GM19240 (cell line): ENCODE measurements around the gene NELFE.
"Not testable (repeated sequence)": the region's sequence is repeated elsewhere in the genome, so short reads cannot be mapped to it uniquely, and the experiment has no call there.

Experiments
- DNase-seq: peaks from one replicate; pipeline ENCODE4 v3.0.0; 2011; ENCODE audit warnings: low spot score; ENCODE audit not compliant: insufficient read length

The NELFE gene

GRCh38 chr6:31949926-31950548 lies 8.7 kb downstream of the NELFE start:
- DNase-seq = no peak

DNA sequence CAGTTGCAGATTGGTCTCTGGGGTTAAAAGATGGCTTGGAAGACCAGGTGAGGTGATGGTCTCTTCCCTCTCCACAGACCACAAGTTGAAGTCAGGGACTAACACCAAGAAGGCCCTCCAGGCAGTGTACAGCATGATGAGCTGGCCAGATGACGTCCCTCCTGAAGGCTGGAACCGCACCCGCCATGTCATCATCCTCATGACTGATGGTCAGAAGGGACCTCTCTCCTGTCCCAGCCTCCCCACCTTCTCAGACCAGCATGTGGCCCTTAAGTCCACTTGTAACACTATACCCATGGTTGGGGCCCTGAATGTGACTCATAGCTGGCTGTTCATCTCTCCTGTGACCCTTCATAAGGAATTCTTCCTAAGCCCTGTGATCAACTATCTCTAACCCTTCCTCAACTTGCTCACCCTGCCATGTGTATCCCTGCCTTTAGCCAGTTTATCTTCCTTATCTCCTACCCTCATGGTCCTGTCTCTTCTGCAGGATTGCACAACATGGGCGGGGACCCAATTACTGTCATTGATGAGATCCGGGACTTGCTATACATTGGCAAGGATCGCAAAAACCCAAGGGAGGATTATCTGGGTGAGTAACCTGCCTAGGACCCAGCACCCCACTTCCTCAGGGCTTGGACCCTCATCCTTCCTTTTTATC lies 9.9 kb downstream of the NELFE start:
- no peak for DNase-seq

DNA sequence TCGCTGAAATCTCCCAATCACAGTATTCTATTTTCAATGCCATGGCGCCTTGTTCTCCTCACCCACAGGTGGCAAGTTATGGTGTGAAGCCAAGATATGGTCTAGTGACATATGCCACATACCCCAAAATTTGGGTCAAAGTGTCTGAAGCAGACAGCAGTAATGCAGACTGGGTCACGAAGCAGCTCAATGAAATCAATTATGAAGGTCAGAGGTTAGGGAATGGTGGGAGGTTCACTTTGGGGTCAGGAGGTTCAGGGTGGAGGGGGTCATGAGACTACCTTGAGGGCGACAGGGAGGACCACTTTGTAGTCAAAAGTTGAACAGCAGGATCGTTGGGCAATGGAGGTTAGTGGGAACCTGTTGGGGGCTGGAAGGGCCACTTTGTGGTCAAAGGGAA lies 10.5 kb downstream of the NELFE start:
- no peak for DNase-seq

DNA sequence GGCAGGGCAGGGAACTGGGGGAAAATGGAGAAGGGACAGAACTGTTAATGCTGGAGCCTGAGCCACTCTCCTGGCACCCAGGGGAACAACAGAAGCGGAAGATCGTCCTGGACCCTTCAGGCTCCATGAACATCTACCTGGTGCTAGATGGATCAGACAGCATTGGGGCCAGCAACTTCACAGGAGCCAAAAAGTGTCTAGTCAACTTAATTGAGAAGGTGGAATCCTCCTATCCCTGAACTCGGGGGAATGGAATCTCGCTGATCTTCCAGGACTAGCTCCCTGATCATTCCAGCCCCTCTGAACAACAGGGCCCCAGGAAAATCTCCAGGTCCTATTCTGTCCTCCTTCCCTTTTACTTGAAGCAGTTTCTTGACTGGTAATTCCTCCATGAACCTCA lies 10.9 kb downstream of the NELFE start:
- DNase-seq = no peak

- no peak for DNase-seq
Observed at GRCh38 chr6:31947070-31947675, 11.6 kb downstream of the NELFE start.

- DNase-seq = no peak
Observed at GRCh38 chr6:31946370-31946885, 12.3 kb downstream of the NELFE start.

DNA sequence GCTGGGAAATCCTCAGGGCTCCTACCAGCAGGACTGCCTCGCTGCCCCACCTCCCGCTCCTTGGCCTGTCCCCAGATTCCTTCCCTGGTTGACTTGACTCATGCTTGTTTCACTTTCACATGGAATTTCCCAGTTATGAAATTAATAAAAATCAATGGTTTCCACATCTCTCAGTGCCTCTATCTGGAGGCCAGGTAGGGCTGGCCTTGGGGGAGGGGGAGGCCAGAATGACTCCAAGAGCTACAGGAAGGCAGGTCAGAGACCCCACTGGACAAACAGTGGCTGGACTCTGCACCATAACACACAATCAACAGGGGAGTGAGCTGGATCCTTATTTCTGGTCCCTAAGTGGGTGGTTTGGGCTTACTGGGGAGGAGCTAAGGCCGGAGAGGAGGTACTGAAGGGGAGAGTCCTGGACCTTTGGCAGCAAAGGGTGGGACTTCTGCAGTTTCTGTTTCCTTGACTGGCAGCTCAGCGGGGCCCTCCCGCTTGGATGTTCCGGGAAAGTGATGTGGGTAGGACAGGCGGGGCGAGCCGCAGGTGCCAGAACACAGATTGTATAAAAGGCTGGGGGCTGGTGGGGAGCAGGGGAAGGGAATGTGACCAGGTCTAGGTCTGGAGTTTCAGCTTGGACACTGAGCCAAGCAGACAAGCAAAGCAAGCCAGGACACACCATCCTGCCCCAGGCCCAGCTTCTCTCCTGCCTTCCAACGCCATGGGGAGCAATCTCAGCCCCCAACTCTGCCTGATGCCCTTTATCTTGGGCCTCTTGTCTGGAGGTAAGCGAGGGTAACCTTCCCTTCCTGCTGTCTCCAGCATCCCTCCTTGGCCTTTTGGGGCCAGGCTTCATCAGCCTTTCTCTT lies 13.0 kb downstream of the NELFE start, which contains the start of gene CFB:
TSS of gene CFB (plus strand) at position 589 of the 863 bp plus-strand sequence. CDS start at position 716, 127 bp downstream.
- no peak for DNase-seq

DNA sequence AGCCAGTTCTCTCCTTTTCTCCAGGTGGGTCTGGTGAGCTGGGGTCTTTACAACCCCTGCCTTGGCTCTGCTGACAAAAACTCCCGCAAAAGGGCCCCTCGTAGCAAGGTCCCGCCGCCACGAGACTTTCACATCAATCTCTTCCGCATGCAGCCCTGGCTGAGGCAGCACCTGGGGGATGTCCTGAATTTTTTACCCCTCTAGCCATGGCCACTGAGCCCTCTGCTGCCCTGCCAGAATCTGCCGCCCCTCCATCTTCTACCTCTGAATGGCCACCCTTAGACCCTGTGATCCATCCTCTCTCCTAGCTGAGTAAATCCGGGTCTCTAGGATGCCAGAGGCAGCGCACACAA lies 13.6 kb downstream of the NELFE start:
- DNase-seq = no peak

- no peak for DNase-seq
Observed at GRCh38 chr6:31943742-31944141, 15.0 kb downstream of the NELFE start.

- DNase-seq = no peak
Observed at GRCh38 chr6:31940256-31940664, 18.5 kb downstream of the NELFE start.

DNA sequence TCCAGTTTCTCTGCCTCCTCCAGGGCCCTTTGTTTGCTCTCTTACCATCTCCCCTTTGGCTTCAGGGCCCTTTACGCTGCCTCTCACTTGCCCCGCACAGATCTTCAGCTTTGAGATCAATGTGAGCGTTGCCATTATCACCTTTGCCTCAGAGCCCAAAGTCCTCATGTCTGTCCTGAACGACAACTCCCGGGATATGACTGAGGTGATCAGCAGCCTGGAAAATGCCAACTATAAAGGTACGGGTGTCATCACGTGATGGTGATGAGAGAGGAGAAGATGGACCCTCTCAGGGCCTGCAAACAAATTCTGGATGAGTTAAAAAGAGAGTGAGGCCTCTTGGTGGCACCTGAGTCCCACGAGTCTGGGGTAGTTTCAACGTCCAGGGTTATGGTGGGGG lies 22.9 kb downstream of the NELFE start:
- no peak for DNase-seq

- DNase-seq = no peak
Observed at GRCh38 chr6:31935021-31935420, 23.8 kb downstream of the NELFE start.

DNA sequence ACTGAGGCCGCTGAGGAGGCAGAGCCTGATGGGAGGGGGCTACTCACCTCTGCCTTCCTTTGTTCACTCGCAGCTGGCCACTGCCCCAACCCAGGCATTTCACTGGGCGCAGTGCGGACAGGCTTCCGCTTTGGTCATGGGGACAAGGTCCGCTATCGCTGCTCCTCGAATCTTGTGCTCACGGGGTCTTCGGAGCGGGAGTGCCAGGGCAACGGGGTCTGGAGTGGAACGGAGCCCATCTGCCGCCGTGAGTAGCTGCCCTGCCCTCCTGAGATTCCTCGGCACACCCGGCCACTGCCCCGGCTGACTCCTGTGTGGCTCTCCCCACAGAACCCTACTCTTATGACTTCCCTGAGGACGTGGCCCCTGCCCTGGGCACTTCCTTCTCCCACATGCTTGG lies 25.2 kb downstream of the NELFE start:
- DNase-seq = no peak

DNA sequence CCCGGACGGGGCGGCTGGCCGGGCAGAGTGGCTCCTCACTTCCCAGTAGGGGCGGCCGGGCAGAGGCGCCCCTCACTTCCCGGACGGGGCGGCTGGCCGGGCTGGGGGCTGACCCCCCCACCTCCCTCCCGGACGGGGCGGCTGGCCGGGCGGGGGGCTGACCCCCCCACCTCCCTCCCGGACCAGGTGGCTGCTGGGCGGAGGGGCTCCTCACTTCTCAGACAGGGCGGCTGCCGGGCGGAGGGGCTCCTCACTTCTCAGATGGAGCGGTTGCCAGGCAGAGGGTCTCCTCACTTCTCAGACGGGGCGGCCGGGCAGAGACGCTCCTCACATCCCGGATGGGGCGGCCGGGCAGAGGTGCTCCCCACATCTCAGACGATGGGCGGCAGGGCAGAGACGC lies 26.6 kb downstream of the NELFE start:
- not testable (repeated sequence) for DNase-seq

- DNase-seq = no peak
Observed at GRCh38 chr6:31930962-31931361, 27.8 kb downstream of the NELFE start.

DNA sequence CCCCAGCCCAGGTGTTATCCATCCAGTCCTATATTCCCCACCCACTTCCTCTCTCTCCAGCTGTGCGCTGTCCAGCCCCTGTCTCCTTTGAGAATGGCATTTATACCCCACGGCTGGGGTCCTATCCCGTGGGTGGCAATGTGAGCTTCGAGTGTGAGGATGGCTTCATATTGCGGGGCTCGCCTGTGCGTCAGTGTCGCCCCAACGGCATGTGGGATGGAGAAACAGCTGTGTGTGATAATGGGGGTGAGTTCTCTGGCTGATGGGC lies 30.2 kb downstream of the NELFE start:
- DNase-seq = no peak

- no peak for DNase-seq
Observed at GRCh38 chr6:31927863-31928671, 30.7 kb downstream of the NELFE start.

DNA sequence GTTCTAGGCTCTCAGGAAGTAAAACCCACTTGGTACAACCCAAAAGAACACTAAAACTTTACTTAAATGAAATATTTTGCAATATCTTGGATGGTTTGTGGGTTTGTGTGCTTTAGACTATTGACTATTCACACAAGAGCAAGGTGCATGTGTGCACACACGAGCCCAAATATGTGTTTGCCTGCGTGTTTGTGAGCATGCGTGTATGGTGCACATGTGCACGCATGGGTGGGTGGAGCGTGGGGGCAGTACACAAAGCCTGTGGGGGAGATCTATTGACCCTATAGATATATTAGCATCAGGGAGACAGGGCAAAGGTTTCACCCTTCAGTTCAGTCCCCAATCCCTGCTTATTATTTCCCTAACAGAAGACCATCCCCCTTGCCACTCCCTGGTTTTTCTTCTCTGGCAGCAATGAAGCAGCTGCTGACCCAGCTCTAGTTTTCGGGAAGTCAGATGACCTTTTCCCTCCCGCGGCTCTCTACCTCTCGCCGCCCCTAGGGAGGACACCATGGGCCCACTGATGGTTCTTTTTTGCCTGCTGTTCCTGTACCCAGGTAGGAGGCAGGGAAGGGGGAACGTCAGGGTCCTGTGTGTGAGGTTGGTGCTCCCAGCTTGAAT lies 31.4 kb downstream of the NELFE start, which contains the start of gene C2:
TSS of gene C2 (plus strand) at position 476 of the 621 bp plus-strand sequence. CDS start at position 512, 36 bp downstream.
- DNase-seq = no peak

GRCh38 chr6:31922942-31923341 lies 35.8 kb downstream of the NELFE start:
- DNase-seq = no peak

DNA sequence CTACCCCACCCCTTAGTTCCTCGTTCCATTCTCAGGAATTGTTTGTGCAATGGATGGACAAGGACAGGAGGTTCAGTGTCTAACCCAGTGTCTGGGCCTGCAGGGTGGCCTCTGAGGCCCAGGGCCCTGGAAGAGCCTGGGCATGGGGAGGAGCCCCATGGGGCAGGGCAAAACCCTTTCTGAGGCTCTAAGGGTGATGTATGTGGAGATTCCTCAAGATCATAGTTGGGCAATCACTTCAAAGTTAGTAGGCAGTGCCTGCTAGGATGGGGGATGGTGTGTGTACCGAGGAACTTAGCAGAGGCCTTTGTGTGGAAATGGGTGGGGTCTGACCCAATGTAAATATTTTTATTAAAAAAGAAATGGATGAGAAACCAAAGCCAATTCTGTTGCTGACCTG lies 38.0 kb downstream of the NELFE start:
- no peak for DNase-seq
